Panc1 (cell line): ENCODE measurements around the gene DYNC1LI2.

Source experiments
- CTCF ChIP-seq: fragments of 450-650 bp; IDR thresholded peaks from 2 replicates; pipeline ENCODE4 v1.5.1; 2017; ENCODE audit warnings: mild to moderate bottlenecking
- SIN3A ChIP-seq: IDR thresholded peaks from 2 replicates; pipeline ENCODE4 v1.6.1; 2012; ENCODE audit warnings: low read depth, mild to moderate bottlenecking, low read length, moderate library complexity, borderline replicate concordance; ENCODE audit not compliant: insufficient read depth

DNA sequence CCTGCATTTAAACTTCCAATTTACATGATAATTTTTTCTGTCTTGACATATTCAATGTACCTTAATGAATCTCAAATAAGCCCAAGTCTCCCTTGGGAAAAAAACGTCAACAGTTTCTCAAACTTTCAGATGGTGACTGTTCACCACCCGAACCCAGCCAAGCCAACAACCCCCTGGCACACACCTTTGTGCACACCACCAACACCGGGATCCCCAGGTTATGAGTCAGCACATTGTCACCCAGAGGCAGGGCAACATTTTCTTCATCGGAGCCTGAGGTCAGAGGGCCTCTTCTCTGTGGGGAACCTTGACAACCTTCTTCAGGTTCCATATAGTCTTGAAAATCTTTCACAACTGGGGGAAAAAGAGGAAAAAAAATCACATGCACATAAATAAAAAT is 15.5 kb downstream of the DYNC1LI2 start:
- TF ChIP-seq CTCF: no peak
- no peak for TF ChIP-seq SIN3A
